Activated CD4-positive, alpha-beta T cell treated with anti-CD3 and anti-CD28 coated beads for 36 hours (primary cell): ENCODE data around the gene PAX7. TPM values are rescaled to one million over a fixed set of nuclear protein-coding genes. Genes with fewer than 3 reads are reported as not detected.
"Not testable (repeated sequence)": the region's sequence is repeated elsewhere in the genome, so short reads cannot be mapped to it uniquely, and the experiment has no call there.

Experiments
- ATAC-seq: fragments of 200-7000 bp; cut with Tn5 transposase; one replicate; pipeline ENCODE4 v1.10.0; 2021; ENCODE audit warnings: mild to moderate bottlenecking, moderate library complexity
- CTCF ChIA-PET: fragments of 350-600 bp; sonication (Branson Sonifier 250); formaldehyde crosslinking; loops from one replicate; lab custom pipeline; 2021; ENCODE audit warnings: antibody characterized with exemption; lab: Charles Lee
- POLR2A ChIA-PET: fragments of 350-600 bp; sonication (Branson Sonifier 250); formaldehyde crosslinking; loops from one replicate; lab custom pipeline; 2021; ENCODE audit warnings: antibody characterized with exemption, inconsistent platforms; lab: Charles Lee
- DNase-seq: peaks from one replicate; pipeline ENCODE4 v3.0.0-alpha.2; 2020
- H3K27ac Mint-ChIP-seq: one replicate; pipeline ENCODE4 v1.8.0; 2021; ENCODE audit warnings: mixed read lengths
- H3K27me3 Mint-ChIP-seq: one replicate; pipeline ENCODE4 v1.8.0; 2021; ENCODE audit warnings: mixed read lengths
- H3K36me3 Mint-ChIP-seq: one replicate; pipeline ENCODE4 v1.8.0; 2021; ENCODE audit warnings: low read depth, mixed read lengths
- H3K4me1 Mint-ChIP-seq: one replicate; pipeline ENCODE4 v1.8.0; 2021; ENCODE audit warnings: mixed read lengths
- H3K4me3 Mint-ChIP-seq: one replicate; pipeline ENCODE4 v1.8.0; 2021; ENCODE audit warnings: mild to moderate bottlenecking, moderate library complexity, mixed read lengths
- H3K9me3 Mint-ChIP-seq: one replicate; pipeline ENCODE4 v1.8.0; 2021; ENCODE audit warnings: low read depth, mixed read lengths
- intact Hi-C, 2 experiments: fragments of 100-400 bp; cut with DNase I in 1 of 2; cut with micrococcal nuclease in 1 of 2; formaldehyde crosslinking; loops; one replicate each; pipeline versions ENCODE4 v1.14.2 to v1.15.1; 2022 to 2024; cut with DNase I, micrococcal nuclease
- total RNA-seq, 2 experiments: library from RNA; stranded (reverse); gene quantifications; one replicate each; pipeline ENCODE4 v1.2.3, GENCODE V29; 2021

The PAX7 gene
- total RNA-seq, 2 experiments from 2014 or later: not detected

DNA sequence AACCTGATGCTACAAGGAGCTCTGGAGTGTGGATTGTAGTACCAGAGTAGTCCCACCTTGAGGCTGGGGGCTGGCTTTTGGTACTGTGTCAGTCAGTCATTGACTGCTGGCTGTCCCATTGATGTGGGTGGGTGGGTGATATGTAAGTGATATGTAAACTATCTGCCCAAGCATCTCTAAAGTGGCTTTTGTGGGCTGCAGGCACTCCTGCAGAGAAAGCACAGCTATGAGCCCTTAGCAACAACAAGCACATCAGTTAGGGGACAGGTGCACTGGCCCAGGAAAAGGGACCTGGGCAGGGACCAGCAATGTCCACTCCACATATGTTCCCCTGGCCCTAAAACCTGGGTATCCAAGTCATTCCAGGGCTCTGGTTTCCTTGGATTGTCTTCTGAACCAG, 118.9 kb downstream of the PAX7 start:
- ChIA-PET POLR2A (no interaction called here), CTCF (interaction anchor here (0.7 kb wide), 1 partner anchor 181 kb away, joined by 3 read pairs; no protein-coding TSS in a partner anchor)
- intact Hi-C loops: no loop called here
- ATAC-seq (no peak), DNase-seq (no peak)
- no peaks in the 10 kb centered on the region for H3K36me3 Mint-ChIP-seq
- H3K9me3 Mint-ChIP-seq: peaks cover 2% of the 10 kb centered on the region
- H3K4me3 Mint-ChIP-seq: no peak overlapping the region
- no peaks in the 10 kb centered on the region for H3K4me1 Mint-ChIP-seq
- peaks cover 14% of the 10 kb centered on the region for H3K27me3 Mint-ChIP-seq
- H3K27ac Mint-ChIP-seq: no peak overlapping the region

DNA sequence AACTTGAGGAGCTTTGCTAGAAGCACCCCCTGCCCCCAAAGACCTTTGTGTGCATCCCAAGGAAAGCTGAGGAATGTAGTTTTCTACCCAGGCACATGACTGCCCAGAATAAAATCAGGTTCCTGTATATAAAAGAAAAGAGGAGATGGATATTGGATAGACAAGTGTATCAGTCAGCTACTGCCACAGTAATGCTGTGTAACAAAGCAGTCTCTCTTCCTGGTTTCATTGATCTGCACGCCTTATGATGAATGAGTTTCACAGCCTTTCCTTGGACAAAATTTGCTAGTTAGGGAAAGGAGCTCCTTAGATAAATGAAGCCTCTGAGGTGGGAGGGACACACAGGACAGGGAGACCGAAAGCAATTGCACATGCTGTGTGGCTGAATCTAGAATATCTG, 120.0 kb downstream of the PAX7 start:
- Mint-ChIP-seq H3K27me3 (peaks cover 14% of the 10 kb centered on the region), H3K4me1 (no peaks in the 10 kb centered on the region), H3K4me3 (no peak overlapping the region), H3K27ac (no peak overlapping the region), H3K36me3 (no peaks in the 10 kb centered on the region), H3K9me3 (peaks cover 4% of the 10 kb centered on the region)
- DNase-seq: no peak
- ChIA-PET CTCF (interaction anchor here (0.8 kb wide), 1 partner anchor 17 kb away, joined by 4 read pairs; no protein-coding TSS in a partner anchor), POLR2A (no interaction called here)
- intact Hi-C loops: no loop called here
- no peak for ATAC-seq

DNA sequence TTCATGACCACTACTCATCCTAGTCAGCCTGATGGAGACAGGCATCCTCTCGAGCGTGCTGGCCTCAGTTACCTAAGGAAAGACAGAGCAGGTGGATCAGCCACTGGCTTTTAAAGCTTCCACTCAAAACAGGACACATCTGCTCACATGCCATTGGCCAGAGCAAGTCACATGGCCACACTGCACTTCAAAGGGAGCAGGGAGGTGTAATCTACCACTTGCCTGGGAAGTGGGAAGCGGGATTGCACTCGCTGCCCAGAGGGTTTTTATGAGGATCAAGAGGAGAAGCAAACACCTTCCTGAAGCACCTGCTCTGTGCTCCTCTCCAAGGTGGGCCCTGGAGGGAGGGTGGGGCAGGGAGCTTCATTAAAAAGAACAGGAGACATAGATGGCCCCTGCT, 120.8 kb downstream of the PAX7 start:
- Mint-ChIP-seq H3K4me3 (no peak overlapping the region), H3K36me3 (no peaks in the 10 kb centered on the region), H3K9me3 (peaks cover 5% of the 10 kb centered on the region), H3K27ac (no peak overlapping the region), H3K27me3 (peaks cover 19% of the 10 kb centered on the region), H3K4me1 (no peaks in the 10 kb centered on the region)
- ChIA-PET CTCF (no interaction called here), POLR2A (no interaction called here)
- ATAC-seq: no peak
- intact Hi-C loops: no loop called here
- DNase-seq: no peak

DNA sequence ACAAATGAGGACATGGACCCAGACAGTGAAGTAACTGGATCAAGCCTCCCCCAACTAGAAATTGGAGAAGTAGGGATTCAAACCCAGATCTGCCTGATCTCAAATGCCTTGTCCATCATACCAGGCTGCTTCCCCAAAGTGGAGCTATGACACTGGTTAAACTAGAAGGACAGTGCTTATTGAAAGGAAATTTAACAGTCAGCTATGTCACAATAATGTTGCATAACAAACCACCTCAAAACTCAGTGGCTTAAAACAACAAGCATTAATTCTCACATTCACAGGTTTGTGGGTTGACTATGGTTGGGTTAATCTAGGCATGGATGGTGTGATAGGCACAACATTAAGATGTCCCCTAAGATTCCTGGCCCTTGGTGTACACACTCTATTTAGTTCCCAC, 121.8 kb downstream of the PAX7 start:
- Mint-ChIP-seq H3K36me3 (no peaks in the 10 kb centered on the region), H3K4me3 (no peak overlapping the region), H3K9me3 (peaks cover 6% of the 10 kb centered on the region), H3K27ac (no peak overlapping the region), H3K4me1 (no peaks in the 10 kb centered on the region), H3K27me3 (peaks cover 20% of the 10 kb centered on the region)
- DNase-seq (no peak), ATAC-seq (no peak)
- ChIA-PET POLR2A (no interaction called here), CTCF (interaction anchor here (0.6 to 0.9 kb wide), 3 partner anchors 68 to 423 kb away, joined by 3 to 5 read pairs (median 3); no protein-coding TSS in a partner anchor)
- intact Hi-C loops: no loop called here

DNA sequence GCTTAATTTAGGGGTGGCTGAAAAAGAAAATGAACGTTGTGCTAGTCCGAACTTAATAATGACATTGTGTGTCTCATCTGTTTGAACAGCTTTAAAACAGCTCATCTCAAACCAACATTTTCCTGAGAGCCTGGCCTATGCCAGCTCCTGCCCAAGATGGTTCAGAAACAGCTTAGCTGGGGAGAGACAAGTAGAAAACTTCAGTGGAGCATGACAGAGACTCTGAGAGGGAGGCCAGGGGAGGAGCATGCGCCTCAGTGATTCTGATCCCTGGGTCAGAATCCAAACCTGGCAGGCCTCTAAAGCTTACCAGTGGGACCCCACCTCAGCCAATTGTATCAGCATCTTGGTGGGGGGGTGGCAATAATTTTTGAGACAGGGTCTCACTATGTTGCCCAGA, 129.5 kb downstream of the PAX7 start:
- intact Hi-C loops: no loop called here

DNA sequence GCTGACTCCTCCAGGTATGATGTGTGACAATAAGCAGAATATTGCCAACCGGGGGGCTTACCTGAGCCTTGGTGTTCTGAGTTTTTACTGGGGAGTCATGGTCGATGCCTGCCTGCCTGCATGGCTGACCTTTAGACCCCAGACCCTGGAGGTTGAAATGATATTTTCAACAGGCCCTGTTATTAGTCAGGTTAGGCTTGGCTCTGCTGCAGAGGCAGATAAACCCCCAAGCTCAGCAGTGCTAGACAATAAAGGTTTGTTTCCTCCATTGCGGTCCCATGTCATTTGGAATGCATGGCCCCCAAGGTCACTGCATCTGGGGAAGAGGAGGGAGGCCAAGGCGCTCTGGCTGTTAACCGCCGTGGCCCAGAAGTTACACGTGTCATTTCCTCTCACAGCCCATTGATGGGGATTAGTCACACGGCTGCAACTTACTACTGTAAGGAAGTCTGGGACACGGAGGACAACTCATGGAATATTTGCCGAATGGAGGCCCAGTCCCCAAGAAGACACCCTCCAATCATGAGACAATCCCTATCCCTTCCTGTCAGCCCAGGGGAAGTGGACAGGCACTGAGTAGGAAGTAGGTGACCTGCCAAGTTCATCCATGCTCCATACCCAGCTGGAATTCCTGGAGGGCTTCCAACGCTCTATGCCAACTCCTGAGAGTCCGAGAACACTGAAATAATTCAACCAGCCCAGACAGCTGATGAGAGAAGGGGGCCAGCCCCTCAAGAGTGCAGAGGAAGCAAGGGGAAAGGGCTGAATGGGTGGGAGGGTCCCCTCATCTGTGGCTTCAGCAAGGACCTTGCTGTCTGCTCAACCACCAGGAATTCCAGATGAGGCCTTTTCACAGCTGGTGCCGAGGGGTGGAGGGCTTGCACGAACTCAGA, 131.5 kb downstream of the PAX7 start:
- DNase-seq: no peak
- Mint-ChIP-seq H3K27me3 (peaks cover 21% of the 10 kb centered on the region), H3K36me3 (no peaks in the 10 kb centered on the region), H3K27ac (no peak overlapping the region), H3K4me1 (no peaks in the 10 kb centered on the region), H3K4me3 (no peak overlapping the region), H3K9me3 (peaks cover 8% of the 10 kb centered on the region)
- ChIA-PET POLR2A (no interaction called here), CTCF (no interaction called here)
- no peak for ATAC-seq
- intact Hi-C loops: no loop called here

More for the DNA sequence above, 129.5 kb downstream of the PAX7 start:
- no peaks in the 10 kb centered on the region for H3K36me3 Mint-ChIP-seq
- H3K4me1 Mint-ChIP-seq: no peaks in the 10 kb centered on the region
- H3K27me3 Mint-ChIP-seq: peaks cover 23% of the 10 kb centered on the region
- no peak for ATAC-seq
- ChIA-PET CTCF (no interaction called here), POLR2A (no interaction called here)
- peaks cover 11% of the 10 kb centered on the region for H3K9me3 Mint-ChIP-seq
- no peak overlapping the region for H3K4me3 Mint-ChIP-seq
- no peak for DNase-seq
- no peak overlapping the region for H3K27ac Mint-ChIP-seq

DNA sequence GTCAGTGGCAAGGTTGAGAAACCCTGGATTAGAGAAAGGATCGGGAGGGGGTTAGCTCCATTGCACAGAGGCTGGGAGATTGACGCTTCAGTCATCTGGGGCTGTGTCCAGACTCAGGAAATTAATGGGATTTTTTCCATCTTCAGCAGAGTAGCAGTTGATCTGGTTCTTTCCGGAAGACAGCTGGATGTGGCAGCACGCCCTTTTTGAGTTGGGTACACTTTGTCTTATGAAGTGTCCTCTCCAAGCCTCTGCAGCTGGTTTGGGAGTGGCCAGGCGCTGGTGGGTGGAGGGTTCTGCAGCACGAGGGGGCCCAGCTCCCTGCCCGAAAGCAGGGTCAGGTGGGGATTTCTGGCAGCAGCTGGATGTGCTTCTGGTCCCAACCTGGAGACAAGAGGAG, 133.7 kb downstream of the PAX7 start:
- ChIA-PET POLR2A (no interaction called here), CTCF (interaction anchor here (1.0 kb wide), 1 partner anchor 161 kb away, joined by 3 read pairs; no protein-coding TSS in a partner anchor)
- Mint-ChIP-seq H3K4me1 (no peaks in the 10 kb centered on the region), H3K27me3 (peaks cover 21% of the 10 kb centered on the region), H3K36me3 (no peaks in the 10 kb centered on the region), H3K4me3 (no peak overlapping the region), H3K27ac (no peak overlapping the region), H3K9me3 (no peaks in the 10 kb centered on the region)
- no peak for ATAC-seq
- intact Hi-C loops: no loop called here
- DNase-seq: no peak

DNA sequence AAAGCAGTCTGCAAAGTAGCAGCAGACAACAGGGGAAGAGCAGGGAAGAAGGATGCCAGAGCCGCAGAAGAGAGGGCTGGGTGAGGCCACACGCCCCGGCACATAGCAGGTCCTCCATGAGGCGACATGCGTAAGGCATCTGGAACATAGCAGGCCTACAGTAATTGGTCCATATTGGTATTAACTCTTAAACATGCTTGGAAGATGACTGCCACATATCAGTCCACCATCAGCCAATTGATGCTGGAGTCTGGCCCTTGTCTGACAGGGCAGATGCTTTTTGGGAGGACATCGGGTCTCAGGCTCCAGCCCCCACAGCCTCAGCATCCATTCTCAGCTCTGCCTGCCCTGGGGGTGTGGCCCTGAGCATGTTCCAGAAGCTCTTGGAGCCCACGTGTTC, 135.1 kb downstream of the PAX7 start:
- Mint-ChIP-seq H3K4me3 (no peak overlapping the region), H3K4me1 (no peaks in the 10 kb centered on the region), H3K36me3 (no peaks in the 10 kb centered on the region), H3K27me3 (peaks cover 29% of the 10 kb centered on the region), H3K27ac (no peak overlapping the region), H3K9me3 (no peaks in the 10 kb centered on the region)
- intact Hi-C loops: no loop called here
- ATAC-seq (no peak), DNase-seq (no peak)
- ChIA-PET CTCF (no interaction called here), POLR2A (no interaction called here)

DNA sequence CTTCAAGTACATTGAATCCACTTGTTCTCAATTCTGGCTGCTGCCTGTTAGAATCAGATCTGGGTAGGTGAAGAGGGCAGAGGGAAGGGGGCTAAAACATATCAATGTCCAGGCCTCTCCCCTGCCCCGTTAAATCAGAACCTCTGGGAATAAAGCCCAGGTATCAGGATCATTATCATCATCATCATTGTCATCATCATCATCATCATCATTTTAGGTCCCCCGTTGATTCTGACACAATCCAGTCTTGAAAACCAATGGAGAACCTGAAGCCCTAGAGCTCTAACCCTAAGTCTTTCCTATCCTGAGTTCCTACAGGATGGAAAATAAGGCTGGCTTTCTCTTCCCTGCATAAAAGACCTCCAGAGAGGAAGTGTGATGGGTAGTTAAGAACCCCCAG, 135.7 kb downstream of the PAX7 start:
- no peaks in the 10 kb centered on the region for H3K36me3 Mint-ChIP-seq
- DNase-seq (no peak), ATAC-seq (no peak)
- H3K9me3 Mint-ChIP-seq: no peaks in the 10 kb centered on the region
- no peak overlapping the region for H3K4me3 Mint-ChIP-seq
- no peak overlapping the region for H3K27ac Mint-ChIP-seq
- CTCF ChIA-PET: no interaction called here
- POLR2A ChIA-PET: no interaction called here
- intact Hi-C loops: no loop called here
- H3K4me1 Mint-ChIP-seq: no peaks in the 10 kb centered on the region
- peaks cover 30% of the 10 kb centered on the region for H3K27me3 Mint-ChIP-seq

DNA sequence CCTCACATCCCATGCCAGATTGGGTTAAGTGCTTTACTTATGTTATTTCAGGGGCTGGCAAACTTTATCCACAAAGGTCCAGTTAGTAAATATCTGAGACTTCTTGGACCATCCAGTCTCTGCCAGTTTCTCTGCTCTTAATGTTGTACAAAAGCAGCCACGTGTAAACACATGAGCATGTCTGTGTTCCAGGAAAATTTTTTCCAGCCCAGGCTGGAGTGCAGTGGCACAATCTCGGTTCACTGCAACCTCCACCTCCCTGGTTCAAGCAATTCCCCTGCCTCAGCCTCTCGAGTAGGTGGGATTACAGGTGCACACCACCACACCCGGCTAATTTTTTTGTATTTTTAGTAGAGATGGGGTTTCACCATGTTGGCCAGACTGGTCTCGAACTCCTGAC, 136.9 kb downstream of the PAX7 start:
- DNase-seq, H3K4me3 Mint-ChIP-seq, H3K9me3 Mint-ChIP-seq, H3K36me3 Mint-ChIP-seq, ATAC-seq, POLR2A ChIA-PET, H3K27ac Mint-ChIP-seq, intact Hi-C loops, H3K4me1 Mint-ChIP-seq: not testable (repeated sequence)
- H3K27me3 Mint-ChIP-seq: peaks cover 27% of the 10 kb centered on the region
- CTCF ChIA-PET: interaction anchor here (0.6 kb wide), 1 partner anchor 17 kb away, joined by 4 read pairs; no protein-coding TSS in a partner anchor

DNA sequence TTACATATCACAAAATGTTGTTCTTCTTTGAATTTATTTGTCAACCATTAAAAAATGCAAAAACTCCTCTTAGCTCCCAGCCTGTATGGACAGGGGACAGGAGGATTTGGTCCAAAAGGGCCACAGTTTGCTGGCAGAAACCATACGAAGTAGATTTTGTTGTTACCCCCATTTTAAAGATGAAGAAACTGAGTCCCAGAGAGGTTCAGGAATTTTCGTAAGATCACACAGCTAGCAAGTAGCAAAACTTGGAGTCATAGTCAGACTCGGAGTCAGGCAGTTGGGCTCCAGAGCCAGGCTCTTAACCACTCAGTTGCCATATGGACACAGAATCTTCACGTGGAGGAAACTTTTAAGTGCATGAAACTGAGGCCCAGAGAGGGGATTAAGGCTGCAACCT, 137.4 kb downstream of the PAX7 start:
- POLR2A ChIA-PET: no interaction called here
- DNase-seq: no peak
- Mint-ChIP-seq H3K4me1 (no peaks in the 10 kb centered on the region), H3K27me3 (peaks cover 27% of the 10 kb centered on the region), H3K36me3 (no peaks in the 10 kb centered on the region), H3K9me3 (no peaks in the 10 kb centered on the region), H3K4me3 (no peak overlapping the region), H3K27ac (no peak overlapping the region)
- no peak for ATAC-seq
- CTCF ChIA-PET: interaction anchor here (0.6 kb wide), 1 partner anchor 18 kb away, joined by 4 read pairs; no protein-coding TSS in a partner anchor
- intact Hi-C loops: no loop called here

DNA sequence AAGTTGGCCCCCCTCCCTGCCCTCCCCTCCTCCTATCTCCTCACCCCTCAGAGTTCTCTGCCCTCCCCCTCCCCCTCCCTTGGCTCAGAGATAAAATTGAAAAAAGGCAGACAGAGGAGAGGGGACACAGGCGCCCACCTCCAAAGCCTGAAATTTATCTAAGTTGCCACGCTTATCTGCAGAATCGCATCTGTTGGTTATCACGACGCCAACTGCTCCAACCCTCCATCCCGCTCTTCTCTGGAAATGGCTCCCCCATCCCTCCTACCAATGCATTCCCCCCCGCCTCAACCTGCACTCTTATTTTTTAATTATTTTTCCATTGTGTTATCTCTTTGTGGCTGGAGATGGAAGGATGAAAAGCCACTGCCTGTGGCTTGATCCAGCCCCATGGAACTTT, 138.5 kb downstream of the PAX7 start:
- no peak for ATAC-seq
- DNase-seq: no peak
- POLR2A ChIA-PET: no interaction called here
- CTCF ChIA-PET: no interaction called here
- peaks cover 32% of the 10 kb centered on the region for H3K27me3 Mint-ChIP-seq
- H3K36me3 Mint-ChIP-seq: no peaks in the 10 kb centered on the region
- H3K4me1 Mint-ChIP-seq: no peaks in the 10 kb centered on the region
- intact Hi-C loops: no loop called here
- H3K27ac Mint-ChIP-seq: no peak overlapping the region
- no peaks in the 10 kb centered on the region for H3K9me3 Mint-ChIP-seq
- no peak overlapping the region for H3K4me3 Mint-ChIP-seq
